ENCODE results near the gene TJP1. TPM values are rescaled to one million over a fixed set of nuclear protein-coding genes. Genes with fewer than 3 reads are reported as not detected.

The TJP1 gene
- total RNA-seq, 2 experiments from 2014 or later: not detected

DNA sequence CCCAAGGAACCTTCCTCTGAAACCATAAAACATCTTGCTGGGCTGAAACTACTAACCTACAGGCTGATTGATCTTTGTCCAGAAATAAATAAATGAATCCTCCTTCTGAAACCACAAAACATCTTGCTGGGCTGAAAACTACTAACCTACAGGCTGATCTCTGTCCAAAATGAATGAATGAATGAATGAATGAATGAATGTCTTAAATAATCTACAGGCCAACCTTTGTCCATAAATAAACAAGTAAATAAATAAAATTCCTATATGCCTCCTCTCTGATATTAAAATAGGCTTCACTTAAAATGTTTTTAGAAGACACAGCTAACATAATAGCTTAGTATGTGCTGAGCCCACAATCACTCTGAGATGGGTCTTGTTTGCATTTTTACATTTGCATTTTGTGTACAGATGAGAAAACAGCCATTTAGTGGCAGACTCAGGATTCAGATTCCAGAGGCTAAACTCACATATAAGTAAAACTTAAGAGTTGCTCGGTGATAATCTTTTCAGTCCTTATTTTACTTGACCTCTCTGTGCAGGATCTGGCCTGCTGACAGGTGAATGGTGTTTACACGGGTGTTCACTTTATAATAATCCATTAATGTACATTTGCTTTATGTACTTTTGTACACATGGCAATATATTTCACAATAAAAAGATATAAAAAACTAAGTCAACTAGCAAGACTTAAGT is 10.4 kb downstream of the TJP1 start:
- POLR2A ChIA-PET: no interaction called here
- H3K9me3 Mint-ChIP-seq: peaks cover 3% of the 10 kb centered on the region
- H3K36me3 Mint-ChIP-seq: no peaks in the 10 kb centered on the region
- H3K4me3 Mint-ChIP-seq: no peak overlapping the region
- no peak overlapping the region for H3K27ac Mint-ChIP-seq
- CTCF ChIA-PET: no interaction called here
- H3K4me1 Mint-ChIP-seq (ENCODE audit: low read depth): no peaks in the 10 kb centered on the region
- no peak for DNase-seq
- intact Hi-C loops (cut with micrococcal nuclease): no loop called here
- peaks cover 52% of the 10 kb centered on the region for H3K27me3 Mint-ChIP-seq

DNA sequence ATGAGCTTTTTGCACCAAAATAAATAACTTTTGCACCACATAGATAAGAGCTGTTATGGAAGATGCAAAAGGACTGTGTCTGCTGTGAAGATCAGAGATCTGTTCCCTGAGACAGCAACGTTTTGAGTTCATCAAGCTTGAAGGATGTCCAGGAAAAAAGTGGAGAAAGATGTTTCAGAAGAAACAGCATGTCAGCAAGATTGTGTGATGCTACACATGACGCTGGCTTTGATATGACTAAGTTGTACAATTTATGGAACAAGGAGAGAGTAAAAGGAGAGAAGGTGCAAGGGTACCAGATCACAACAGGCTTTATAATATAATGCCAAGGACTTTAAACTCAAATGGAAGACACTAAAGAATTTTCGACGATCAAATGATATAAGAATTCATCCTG is 16.6 kb downstream of the TJP1 start:
- CTCF ChIA-PET: no interaction called here
- intact Hi-C loops (cut with micrococcal nuclease): no loop called here
- Mint-ChIP-seq H3K4me3 (no peak overlapping the region), H3K36me3 (no peaks in the 10 kb centered on the region), H3K27me3 (peaks cover 42% of the 10 kb centered on the region), H3K4me1 (ENCODE audit: low read depth) (no peaks in the 10 kb centered on the region), H3K27ac (no peak overlapping the region), H3K9me3 (no peaks in the 10 kb centered on the region)
- DNase-seq: no peak
- POLR2A ChIA-PET: no interaction called here

DNA sequence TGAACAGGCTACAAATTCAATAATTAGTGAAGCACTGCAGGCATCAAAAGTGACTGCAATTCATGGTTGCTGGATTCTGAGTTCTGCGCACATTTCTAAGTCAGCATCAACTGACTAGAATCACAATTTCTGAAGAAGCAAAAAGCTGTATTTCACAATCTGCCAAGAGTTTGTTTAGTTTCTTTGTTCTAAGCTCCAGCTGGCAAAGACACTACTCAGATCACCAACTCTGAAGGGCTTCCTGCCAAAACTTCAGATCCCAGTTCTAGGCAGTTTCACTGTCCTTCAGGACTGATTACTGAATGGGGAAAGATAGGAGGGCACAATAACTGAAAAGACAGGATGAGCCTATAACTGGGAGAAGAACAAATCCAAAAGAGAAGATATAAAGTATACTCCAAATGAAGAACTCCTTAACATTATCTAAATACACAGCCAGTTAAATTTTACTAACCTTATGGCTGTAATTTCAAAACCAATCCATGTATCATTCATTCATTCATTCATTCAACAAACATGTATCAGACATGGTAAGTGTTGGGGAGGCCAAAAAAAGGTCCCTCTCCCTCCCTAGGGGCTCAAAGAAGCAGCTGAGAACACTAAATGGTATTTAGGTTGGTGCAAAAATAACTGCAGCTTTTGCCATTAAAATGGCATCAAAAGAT is 17.1 kb downstream of the TJP1 start:
- intact Hi-C loops (cut with micrococcal nuclease): no loop called here
- ChIA-PET POLR2A (no interaction called here), CTCF (no interaction called here)
- no peaks in the 10 kb centered on the region for H3K4me1 Mint-ChIP-seq (ENCODE audit: low read depth)
- DNase-seq: no peak
- H3K27ac Mint-ChIP-seq: no peak overlapping the region
- H3K4me3 Mint-ChIP-seq: no peak overlapping the region
- peaks cover 41% of the 10 kb centered on the region for H3K27me3 Mint-ChIP-seq
- no peaks in the 10 kb centered on the region for H3K36me3 Mint-ChIP-seq
- H3K9me3 Mint-ChIP-seq: no peaks in the 10 kb centered on the region

DNA sequence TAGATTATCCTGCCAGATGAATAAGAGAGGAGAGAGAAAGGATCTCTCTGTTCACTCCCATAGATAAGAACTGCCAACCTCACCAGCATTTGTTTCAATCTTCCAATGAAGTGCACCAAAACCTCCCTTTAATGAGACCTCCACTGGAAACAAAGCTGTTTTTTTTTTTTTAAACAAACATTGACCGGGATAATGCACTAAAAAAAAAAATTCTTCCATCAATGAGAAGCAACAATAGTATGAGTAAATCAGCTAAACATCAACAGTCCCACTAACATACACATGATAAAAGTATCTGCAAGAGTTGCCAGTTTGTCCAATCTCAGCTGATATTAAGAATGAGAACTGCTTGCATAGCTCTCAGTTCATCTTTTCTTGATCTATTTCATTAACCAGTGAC is 19.9 kb downstream of the TJP1 start:
- H3K4me3 Mint-ChIP-seq: no peak overlapping the region
- H3K27ac Mint-ChIP-seq: no peak overlapping the region
- peaks cover 34% of the 10 kb centered on the region for H3K27me3 Mint-ChIP-seq
- H3K4me1 Mint-ChIP-seq (ENCODE audit: low read depth): no peaks in the 10 kb centered on the region
- no peak for DNase-seq
- no peaks in the 10 kb centered on the region for H3K36me3 Mint-ChIP-seq
- CTCF ChIA-PET: no interaction called here
- intact Hi-C loops (cut with micrococcal nuclease): no loop called here
- H3K9me3 Mint-ChIP-seq: no peaks in the 10 kb centered on the region
- POLR2A ChIA-PET: no interaction called here

DNA sequence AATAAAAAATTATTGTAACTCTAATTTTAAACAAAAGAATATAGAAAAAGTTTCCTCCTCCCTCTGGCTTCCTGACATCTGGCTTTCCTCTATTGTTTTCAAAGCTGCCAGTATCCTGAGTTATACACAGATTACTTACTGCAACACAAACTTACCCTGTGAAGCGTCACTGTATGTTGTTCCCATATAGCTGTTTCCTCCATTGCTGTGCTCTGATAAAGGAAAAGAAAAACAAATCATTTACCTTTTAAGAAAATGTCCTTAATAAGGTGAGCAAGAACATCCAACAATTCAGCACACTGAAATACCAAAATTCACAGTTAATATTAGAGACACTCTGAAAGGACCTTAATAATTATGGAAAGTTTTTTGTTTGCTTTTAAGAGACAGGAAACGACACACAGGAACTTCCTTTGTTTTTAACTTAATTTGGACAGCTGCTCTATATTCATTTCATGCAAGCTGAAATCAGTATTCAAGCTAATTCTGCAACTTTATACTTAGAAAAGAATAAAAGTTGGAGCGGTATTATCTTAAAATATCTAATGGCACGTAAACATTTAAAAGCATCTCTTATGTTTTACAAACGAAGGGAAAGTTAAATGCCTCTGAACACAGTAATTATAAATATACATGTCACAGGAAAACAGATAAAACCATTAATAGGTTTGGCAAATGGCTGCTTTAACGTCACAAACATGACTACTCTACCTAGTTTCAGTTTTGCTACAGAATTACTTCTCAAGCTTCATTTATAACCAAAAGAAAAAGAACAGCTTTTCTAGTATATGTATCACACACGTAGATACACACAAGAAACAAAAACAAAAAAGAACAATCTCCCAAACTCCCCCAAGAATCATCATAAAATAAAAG is 21.5 kb downstream of the TJP1 start:
- H3K4me1 Mint-ChIP-seq (ENCODE audit: low read depth): no peaks in the 10 kb centered on the region
- POLR2A ChIA-PET: no interaction called here
- intact Hi-C loops (cut with micrococcal nuclease): no loop called here
- peaks cover 25% of the 10 kb centered on the region for H3K27me3 Mint-ChIP-seq
- no peak overlapping the region for H3K4me3 Mint-ChIP-seq
- CTCF ChIA-PET: no interaction called here
- DNase-seq: no peak
- no peak overlapping the region for H3K27ac Mint-ChIP-seq
- H3K9me3 Mint-ChIP-seq: no peaks in the 10 kb centered on the region
- H3K36me3 Mint-ChIP-seq: no peaks in the 10 kb centered on the region

DNA sequence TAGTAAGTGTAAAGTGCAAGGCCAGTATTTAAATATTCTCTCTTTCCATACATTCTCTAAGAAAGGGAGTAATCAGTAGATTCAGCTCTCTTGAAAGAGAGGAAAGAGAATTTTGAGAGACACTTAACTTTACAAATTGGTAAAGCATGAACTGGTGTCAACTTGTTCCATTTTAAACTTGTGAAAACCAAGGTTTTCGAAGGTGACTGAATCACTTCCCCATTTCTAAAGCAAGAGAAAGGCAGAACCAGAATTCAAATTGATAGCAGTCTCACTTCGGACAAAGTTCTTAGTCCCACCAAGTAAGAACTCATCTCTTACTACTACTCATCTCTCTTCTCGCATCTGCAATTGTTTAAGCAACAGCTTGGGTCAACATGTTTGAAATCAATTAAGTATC is 22.4 kb downstream of the TJP1 start:
- ChIA-PET CTCF (no interaction called here), POLR2A (no interaction called here)
- no peak overlapping the region for H3K4me3 Mint-ChIP-seq
- H3K36me3 Mint-ChIP-seq: no peaks in the 10 kb centered on the region
- intact Hi-C loops (cut with micrococcal nuclease): no loop called here
- peaks cover 22% of the 10 kb centered on the region for H3K27me3 Mint-ChIP-seq
- DNase-seq: no peak
- no peaks in the 10 kb centered on the region for H3K4me1 Mint-ChIP-seq (ENCODE audit: low read depth)
- H3K9me3 Mint-ChIP-seq: no peaks in the 10 kb centered on the region
- H3K27ac Mint-ChIP-seq: no peak overlapping the region

DNA sequence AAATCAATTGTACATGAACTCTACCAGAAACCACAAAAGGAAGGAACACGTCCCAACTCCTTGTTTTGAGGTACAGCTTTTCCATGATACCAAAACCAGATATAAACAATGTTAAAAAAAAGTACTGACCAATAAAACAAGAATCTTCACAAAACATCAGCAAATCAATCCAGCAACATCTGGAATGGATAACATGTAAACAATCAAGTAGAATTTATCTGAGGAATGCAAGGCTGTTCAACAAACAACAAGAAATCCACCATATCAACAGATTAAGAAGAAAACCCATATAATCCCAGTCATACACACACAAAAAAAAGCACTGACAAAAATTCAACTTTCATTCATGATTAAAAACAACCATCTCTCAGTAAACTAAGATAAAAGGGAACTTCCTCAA is 26.7 kb downstream of the TJP1 start:
- Mint-ChIP-seq H3K27me3 (peaks cover 24% of the 10 kb centered on the region), H3K4me1 (ENCODE audit: low read depth) (no peaks in the 10 kb centered on the region), H3K4me3 (no peak overlapping the region), H3K27ac (no peak overlapping the region), H3K9me3 (no peaks in the 10 kb centered on the region), H3K36me3 (no peaks in the 10 kb centered on the region)
- intact Hi-C loops (cut with micrococcal nuclease): no loop called here
- DNase-seq: no peak
- POLR2A ChIA-PET: no interaction called here
- CTCF ChIA-PET: no interaction called here

DNA sequence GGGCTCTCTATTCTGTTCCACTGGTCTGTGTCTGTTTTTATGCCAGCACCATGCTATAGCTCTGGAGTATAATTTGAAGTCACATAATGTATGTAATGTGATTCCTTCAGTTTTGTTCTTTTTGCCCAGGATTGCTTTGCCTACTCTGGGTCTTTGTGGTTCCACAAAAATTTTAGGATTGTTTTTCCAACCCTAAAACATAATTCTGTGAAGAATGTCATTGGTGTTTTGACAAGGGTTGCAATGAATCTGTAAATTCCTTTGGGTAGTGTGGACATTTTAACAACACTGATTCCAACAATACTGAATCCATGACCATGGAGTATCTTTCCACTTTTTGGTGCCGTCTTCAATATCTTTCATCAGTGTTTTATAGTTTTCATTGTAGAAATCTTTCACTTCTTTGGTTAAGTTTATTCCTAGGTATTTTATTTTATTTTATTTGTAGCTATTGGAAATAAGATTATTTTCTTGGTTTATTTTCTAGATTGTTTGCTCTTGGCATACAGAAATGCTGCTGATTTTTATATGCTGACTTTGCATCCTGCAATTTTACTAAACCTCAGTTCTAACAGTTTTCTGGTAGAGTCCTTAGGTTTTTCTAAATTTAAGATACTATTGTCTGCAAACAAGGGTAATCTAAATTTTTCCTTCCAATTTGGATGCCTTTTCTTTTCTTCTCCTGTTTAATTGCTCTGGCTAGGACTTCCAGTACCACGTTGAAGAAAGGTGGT is 29.7 kb downstream of the TJP1 start:
- intact Hi-C loops (cut with micrococcal nuclease): no loop called here
- no peaks in the 10 kb centered on the region for H3K9me3 Mint-ChIP-seq
- ChIA-PET POLR2A (no interaction called here), CTCF (no interaction called here)
- H3K27ac Mint-ChIP-seq: no peak overlapping the region
- no peak overlapping the region for H3K4me3 Mint-ChIP-seq
- no peaks in the 10 kb centered on the region for H3K4me1 Mint-ChIP-seq (ENCODE audit: low read depth)
- no peak for DNase-seq
- H3K27me3 Mint-ChIP-seq: peaks cover 22% of the 10 kb centered on the region
- no peaks in the 10 kb centered on the region for H3K36me3 Mint-ChIP-seq

DNA sequence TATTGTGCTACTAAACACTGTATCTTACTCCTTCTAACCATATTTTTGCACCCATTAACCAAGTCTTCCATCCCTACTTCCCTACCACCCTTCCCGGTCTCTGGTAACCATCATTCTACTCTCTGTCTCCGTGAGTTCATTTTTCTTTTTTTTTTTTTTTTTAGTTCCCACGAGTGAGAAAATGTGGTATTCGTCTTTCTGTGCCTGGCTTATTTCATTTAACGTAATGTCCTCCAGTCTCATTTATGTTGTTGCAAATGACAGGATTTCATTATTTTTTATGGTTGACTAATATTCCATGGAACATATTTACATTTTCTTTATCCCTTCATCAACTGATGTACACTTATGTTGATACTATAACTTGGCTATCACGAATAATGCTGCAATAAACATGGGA is 31.7 kb downstream of the TJP1 start:
- H3K4me3 Mint-ChIP-seq: no peak overlapping the region
- CTCF ChIA-PET: no interaction called here
- H3K36me3 Mint-ChIP-seq: no peaks in the 10 kb centered on the region
- POLR2A ChIA-PET: no interaction called here
- intact Hi-C loops (cut with micrococcal nuclease): no loop called here
- no peaks in the 10 kb centered on the region for H3K4me1 Mint-ChIP-seq (ENCODE audit: low read depth)
- peaks cover 18% of the 10 kb centered on the region for H3K27me3 Mint-ChIP-seq
- H3K27ac Mint-ChIP-seq: no peak overlapping the region
- no peaks in the 10 kb centered on the region for H3K9me3 Mint-ChIP-seq
- no peak for DNase-seq

DNA sequence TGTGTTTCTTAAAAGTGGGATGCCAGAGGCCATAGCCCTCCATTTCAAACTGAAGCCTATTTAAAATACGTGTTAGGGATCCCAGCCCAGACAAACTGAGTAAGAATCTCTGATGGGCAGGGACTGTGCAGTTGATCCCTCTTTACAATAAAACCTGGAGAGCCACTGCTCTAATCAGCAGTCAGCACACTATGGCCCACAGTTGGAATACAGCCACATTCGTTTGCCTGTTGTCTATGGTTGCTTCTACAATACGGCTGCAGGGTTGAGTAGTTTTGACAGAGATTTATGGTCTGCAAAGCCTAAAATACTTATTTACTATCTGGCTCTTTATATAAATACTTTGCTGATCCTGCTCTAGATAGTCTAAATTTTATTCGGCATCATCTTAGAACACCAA is 32.4 kb downstream of the TJP1 start:
- no peaks in the 10 kb centered on the region for H3K36me3 Mint-ChIP-seq
- ChIA-PET CTCF (no interaction called here), POLR2A (no interaction called here)
- H3K4me1 Mint-ChIP-seq (ENCODE audit: low read depth): no peaks in the 10 kb centered on the region
- no peak overlapping the region for H3K4me3 Mint-ChIP-seq
- H3K27ac Mint-ChIP-seq: no peak overlapping the region
- H3K9me3 Mint-ChIP-seq: no peaks in the 10 kb centered on the region
- DNase-seq: no peak
- intact Hi-C loops (cut with micrococcal nuclease): no loop called here
- peaks cover 18% of the 10 kb centered on the region for H3K27me3 Mint-ChIP-seq

DNA sequence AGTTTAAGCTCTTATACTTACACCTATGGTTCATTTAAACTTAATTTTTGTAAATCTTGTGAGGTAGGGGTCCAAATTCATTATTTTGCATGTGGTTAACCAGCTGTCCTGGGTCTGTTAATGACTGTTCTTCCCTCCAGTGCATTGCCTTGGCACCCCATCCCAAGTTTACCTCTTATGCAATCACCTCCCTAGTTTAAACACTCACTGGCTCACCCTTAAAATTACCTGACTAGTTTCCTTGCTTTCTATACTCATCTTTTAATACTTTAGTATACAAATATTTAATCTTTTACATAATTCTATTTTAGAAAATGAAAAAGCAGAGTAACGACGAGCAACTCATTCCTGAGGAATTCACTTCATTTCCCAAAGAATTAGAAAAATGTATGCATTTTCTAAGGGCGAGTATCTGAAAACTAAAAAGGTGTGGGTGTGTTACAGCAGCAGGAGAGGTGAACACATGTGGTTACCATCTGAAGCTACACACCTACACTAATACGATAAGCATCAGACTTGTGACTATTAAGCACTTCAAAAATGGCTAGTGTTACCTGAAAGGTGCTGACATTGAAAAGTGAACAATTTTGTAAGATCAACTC is 33.7 kb downstream of the TJP1 start:
- no peak overlapping the region for H3K27ac Mint-ChIP-seq

DNA sequence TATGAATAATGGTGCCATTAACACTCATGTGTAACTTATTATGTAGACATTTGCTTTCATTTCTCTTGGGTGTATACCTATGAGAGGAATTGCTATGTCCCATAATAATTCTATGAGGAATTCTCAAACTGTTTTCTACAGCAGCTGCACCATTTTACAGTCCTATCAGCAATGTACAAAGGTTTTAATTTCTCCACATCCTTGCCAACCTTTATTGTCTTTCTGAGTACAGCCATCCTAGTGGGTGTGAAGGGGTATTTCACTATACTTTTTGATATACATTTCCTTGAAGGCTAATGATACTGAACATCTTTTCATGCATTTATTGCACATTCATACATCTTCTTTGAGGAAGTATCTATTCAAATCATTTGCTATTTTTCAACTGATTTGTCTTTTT is 34.5 kb downstream of the TJP1 start:
- no peaks in the 10 kb centered on the region for H3K4me1 Mint-ChIP-seq (ENCODE audit: low read depth)

More for the DNA sequence above, 33.7 kb downstream of the TJP1 start:
- H3K36me3 Mint-ChIP-seq: no peaks in the 10 kb centered on the region
- no peak for DNase-seq
- intact Hi-C loops (cut with micrococcal nuclease): no loop called here
- ChIA-PET POLR2A (no interaction called here), CTCF (no interaction called here)
- no peak overlapping the region for H3K4me3 Mint-ChIP-seq
- peaks cover 8% of the 10 kb centered on the region for H3K27me3 Mint-ChIP-seq
- H3K9me3 Mint-ChIP-seq: no peaks in the 10 kb centered on the region
- H3K4me1 Mint-ChIP-seq (ENCODE audit: low read depth): no peaks in the 10 kb centered on the region

More for the DNA sequence above, 34.5 kb downstream of the TJP1 start:
- intact Hi-C loops (cut with micrococcal nuclease): no loop called here
- Mint-ChIP-seq H3K27ac (no peak overlapping the region), H3K27me3 (peaks cover 3% of the 10 kb centered on the region), H3K4me3 (no peak overlapping the region), H3K9me3 (no peaks in the 10 kb centered on the region), H3K36me3 (no peaks in the 10 kb centered on the region)
- no peak for DNase-seq
- ChIA-PET CTCF (no interaction called here), POLR2A (no interaction called here)
